GM12873 (cell line): ENCODE data around the gene MIA3.

ENCODE experiments used
- TF ChIP-seq, protein P1 (sequence below): IDR thresholded peaks from 2 replicates; pipeline ENCODE4 v1.5.1; 2012; ENCODE audit warnings: low read depth, mild to moderate bottlenecking, moderate library complexity, low read length, control low read depth; ENCODE audit not compliant: insufficient read depth; ENCODE audit errors: missing control alignments

The MIA3 gene

GRCh38 chr1:222610728-222611127 lies 7.2 kb upstream of the MIA3 start:
- TF ChIP-seq, protein P1, sequence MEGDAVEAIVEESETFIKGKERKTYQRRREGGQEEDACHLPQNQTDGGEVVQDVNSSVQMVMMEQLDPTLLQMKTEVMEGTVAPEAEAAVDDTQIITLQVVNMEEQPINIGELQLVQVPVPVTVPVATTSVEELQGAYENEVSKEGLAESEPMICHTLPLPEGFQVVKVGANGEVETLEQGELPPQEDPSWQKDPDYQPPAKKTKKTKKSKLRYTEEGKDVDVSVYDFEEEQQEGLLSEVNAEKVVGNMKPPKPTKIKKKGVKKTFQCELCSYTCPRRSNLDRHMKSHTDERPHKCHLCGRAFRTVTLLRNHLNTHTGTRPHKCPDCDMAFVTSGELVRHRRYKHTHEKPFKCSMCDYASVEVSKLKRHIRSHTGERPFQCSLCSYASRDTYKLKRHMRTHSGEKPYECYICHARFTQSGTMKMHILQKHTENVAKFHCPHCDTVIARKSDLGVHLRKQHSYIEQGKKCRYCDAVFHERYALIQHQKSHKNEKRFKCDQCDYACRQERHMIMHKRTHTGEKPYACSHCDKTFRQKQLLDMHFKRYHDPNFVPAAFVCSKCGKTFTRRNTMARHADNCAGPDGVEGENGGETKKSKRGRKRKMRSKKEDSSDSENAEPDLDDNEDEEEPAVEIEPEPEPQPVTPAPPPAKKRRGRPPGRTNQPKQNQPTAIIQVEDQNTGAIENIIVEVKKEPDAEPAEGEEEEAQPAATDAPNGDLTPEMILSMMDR, result no peak

DNA sequence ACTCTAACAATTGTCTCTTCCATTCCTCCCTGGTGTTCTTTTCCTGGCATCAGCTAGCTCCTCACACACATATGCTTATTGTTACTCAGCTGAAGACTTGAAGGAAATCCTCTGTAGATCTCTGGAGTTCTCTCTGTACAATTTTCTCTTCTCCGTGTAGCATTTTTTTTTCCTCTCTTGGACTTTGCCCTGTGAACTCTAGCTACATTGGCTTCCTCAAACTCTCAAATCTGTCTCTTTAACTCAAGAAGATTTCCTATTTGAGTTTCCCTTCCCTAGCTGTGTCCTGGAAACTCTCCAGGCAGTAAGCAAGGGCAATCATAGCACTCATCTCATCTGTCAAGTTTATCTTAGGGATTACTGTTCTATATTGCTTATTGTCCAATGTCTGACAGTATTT lies 4.3 kb upstream of the MIA3 start:
- TF ChIP-seq, protein P1, result no peak

- TF ChIP-seq, protein P1, result no peak
These were observed 1.4 kb upstream of the MIA3 start for GRCh38 chr1:222616525-222616924.

- TF ChIP-seq, protein P1, result no peak
These were observed 438 bp upstream of the MIA3 start for GRCh38 chr1:222617367-222617951.

DNA sequence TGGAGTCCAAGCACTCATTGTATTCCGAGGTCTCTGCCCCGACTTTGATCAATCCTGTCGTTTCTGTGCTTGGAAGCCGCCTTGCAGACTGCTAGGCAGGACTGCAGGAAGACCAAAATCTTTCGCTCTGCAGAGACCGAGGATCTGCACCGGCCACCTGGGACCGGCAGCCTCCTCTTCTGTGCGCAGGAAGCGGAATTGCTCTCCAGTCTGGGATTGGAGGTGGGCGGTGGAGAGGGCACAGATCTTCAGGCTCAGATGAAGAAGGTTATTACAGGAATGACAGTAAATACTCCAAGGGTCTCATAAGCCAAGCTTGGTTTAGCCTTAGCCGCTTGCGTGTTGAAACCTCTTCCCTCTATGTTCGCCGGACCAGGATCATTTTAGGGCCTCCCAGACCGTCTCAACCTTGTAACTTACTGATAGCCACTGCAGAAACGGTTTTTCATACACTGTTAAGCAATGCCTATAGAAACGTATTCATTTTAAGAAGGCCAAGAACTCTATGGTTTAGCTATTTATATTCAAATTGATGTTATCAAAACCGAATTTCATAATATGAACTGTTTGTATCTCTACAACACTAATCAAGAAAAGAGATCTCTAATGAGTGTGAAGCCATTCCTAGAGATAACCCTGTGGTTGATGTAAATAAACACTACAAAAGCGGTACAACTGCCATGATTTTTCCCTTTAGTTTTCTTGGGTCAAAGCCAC lies 1.1 kb downstream of the MIA3 start:
- TF ChIP-seq, protein P1, result no peak

GRCh38 chr1:222620566-222620965 lies 2.7 kb downstream of the MIA3 start:
- TF ChIP-seq, protein P1, result no peak

- TF ChIP-seq, protein P1, result no peak
These were observed 4.9 kb downstream of the MIA3 start for GRCh38 chr1:222622765-222623164.
